ENCODE results near the gene CD200R1.
"Not testable (repeated sequence)": the region's sequence is repeated elsewhere in the genome, so short reads cannot be mapped to it uniquely, and the experiment has no call there.

The CD200R1 gene

DNA sequence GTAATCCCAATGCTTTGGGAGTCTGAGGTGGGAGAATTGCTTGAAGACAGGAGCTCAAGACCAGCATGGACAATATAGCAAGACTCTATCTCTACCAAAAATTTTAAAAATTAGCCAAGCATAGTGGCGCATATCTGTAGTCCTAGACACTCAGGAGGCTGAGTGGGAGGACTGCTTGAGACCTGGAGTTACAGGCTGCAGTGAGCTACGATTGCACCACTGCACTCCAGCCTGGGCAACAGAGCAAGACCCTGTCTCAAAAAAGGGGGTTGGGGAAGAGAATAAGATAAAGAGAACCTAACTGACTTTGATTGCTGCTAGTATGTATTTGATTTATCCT lies 755 bp downstream of the CD200R1 start:
- DNase-seq (ENCODE audit: low read depth in 2 of 2), result no peak

DNA sequence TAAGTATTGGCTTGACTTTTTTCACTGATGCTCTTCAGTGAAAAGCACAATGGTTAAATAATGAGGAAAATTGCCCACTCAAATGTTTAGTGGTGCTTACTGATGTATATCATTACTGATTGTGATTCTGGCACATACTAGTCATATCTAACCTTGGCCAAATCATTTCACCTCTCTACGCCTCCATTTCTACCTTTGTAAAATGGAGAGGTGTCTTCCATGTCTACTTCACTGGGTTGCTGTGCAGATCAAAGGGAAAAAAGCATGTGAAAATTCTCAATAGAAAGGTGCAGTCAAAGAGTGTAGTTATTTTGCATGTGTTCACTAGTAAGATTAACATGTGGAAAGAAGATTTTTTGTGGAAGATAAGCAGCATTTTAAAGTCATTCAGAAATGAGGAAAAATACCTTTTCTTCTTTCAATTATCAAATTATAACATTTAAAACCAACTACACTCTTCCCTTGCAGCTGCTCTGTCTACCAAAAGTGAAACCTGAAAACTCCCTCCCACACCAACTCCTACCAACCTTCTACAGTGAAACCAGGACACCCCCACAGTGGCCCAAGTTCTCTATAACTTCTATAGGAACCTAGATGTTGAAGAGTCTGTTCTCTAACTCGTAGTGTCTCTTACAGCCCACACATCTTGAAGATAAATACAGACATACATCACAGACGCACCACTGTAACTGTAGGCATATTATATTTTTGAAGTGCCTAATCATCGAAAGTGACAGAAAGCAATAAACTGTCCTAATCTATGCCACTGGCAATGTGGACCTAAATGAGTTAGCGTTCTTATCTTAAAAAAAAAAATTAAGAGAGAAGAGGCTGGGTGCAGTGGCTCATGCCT lies 1.4 kb downstream of the CD200R1 start:
- peak; percentile 35 to 55 for DNase-seq (ENCODE audit: low read depth in 2 of 2)

DNA sequence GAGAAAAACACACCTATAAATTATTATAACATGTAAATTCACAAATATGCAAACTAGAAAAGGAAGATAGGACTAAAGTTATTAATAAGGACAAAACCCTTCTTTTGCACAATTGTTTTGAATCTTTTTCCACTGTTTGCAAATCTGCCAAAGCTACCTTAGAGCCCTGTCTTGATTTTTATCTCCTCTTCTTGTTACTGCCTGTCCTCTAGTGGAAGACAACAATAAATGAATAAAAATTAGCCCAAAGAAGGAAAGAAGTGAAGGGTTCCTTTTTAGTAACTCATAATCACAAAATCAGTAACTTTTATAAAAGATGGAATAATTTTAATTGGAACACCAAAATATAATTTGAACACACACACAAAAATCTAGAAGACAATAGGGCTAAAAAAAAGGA lies 2.7 kb downstream of the CD200R1 start:
- DNase-seq (ENCODE audit: low read depth in 2 of 2), result no peak

DNA sequence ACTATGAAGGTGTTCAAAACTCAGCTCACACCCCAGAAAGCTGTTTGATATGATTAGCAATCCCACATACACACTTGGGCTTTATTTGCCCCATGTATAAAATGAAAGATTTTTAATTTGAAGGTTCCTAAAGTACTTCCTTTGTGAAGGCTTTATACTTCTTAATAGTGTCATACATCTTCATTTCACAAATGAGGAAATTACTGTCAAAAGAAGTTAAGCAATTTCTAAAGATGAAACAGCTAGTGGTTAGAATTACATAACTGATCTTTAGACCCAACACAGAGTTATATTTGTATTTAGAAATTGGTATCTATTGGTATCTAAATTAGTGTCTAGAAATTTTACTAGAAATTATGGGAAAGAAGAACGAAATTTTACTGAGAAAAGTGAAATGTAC lies 7.1 kb downstream of the CD200R1 start:
- DNase-seq (ENCODE audit: low read depth in 2 of 2), result no peak

DNA sequence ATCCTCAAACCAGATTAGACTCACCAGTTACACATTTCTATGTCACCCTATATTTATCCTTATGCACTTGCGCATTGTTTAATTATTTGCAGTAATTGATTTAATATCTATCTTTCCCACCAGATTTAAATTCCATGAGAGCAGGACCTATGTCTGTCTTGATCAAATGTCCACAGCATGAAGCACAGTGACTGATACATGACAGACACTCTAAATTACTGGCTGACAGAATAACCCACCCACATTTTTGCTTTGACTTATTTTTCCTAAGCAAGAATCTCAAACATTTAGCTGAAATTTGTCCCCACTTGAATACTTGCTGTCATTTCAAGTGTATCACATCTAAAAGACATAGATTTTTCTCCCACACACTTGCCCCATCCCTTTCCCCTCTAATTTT lies 7.5 kb downstream of the CD200R1 start:
- DNase-seq (ENCODE audit: low read depth in 2 of 2), result no peak

DNA sequence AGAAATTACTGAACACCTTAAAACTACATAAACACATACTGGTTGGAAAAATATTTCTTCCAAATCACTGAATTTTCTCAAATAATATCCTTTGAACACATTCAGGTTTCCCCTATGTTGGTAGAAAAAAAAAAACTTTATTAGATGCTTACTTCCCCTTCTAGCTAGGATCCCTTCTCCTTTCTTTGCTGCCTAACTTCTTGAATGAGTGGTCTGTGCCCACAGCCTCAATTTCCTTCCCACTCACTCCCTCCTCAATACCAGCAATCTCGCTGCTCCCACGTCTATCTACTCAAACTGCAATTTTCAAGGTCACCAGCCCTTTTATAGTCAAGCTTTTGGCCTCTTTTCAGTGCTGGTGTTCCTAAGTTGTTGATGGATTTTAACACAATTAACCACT lies 8.3 kb downstream of the CD200R1 start:
- no peak for DNase-seq (ENCODE audit: low read depth in 2 of 2)

DNA sequence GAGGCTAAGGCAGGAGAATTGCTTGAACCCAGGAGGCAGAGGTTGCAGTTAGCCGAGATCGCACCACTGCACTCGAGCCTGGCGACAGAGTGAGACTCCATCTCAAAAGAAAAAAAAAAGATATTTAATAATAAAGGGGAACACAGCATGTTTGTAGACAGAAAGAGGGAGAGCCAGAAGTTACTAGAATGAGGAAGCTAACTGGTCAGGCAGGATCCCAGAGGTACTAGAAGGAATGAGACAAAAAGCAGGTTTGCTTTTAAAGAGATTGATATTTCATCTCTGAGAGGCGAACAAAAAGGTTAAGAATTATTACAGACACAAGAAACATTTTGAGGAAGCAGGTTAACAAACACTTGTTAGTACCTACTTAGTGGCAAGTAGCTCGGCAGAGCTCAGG lies 9.2 kb downstream of the CD200R1 start:
- no peak for DNase-seq (ENCODE audit: low read depth in 2 of 2)

DNA sequence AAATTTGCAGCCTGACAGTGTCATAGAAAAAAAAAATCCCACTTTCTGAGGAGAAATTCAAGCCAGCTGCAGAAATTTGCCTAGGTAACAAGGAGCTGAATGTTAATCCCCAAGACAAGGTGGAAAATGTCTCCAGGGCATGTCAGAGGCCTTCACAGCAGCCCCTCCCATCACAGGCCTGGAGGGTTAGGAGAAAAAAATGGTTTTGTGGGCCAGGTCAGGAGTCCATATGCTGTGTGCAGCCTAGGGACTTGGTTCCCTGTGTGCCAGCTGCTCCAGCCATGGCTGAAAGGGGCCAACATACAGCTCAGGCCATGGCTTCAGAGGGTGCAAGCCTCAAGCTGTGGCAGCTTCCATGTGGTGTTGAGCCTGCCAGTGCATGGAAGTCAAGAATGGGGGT lies 11.2 kb downstream of the CD200R1 start:
- no peak for DNase-seq (ENCODE audit: low read depth in 2 of 2)

DNA sequence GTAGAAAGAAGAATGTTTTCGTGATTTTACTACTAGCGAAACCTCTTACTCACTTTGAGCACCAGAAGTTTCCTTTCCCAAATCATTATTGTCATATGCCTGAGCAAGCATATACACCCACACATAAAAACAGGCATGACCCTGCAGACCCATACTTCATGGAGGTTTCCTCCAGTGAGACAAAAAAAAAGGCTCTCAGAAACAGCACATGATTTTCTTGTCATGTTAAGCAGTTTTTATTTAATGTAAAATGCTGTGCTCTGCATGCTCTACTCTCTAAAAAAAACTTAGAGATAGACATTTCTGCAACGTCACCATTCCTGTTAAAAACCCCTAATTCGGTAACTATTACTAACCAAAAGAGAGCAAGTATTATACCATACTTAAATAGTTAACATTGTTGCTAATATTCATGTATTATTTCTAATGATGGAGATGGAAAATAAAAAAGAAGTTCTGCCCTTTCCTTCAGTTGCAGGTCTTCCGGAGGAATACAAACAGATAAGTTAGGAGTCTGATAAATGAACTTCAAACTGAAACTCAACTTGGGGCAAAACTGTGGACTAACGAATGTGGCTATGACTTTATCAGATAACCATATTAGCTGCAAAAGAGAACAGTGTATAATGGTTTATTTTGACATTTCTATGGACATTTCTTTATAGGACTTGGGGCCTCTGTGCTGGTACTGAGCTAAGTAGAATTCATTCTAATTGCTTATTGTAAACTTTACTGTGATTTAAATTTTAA lies 15.9 kb downstream of the CD200R1 start:
- no peak for DNase-seq (ENCODE audit: low read depth in 2 of 2)

DNA sequence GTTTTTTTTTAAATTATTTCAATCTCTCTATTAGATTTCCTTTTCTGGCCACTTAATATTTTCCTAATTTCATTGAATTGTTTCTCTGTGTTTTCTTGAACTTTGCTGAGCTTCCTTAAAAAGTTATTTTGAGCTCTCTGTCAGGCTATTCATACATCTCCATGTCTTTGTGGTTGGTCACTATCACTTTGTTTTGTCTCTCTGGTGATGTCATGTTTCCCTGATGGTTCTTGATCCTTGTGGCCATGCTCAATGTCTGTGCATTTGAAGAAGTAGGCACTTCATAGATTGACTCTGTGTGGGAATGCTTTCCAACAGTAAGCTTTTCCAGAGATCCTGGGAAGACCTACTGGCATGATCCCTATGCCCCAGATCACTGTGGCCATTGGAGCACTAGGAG lies 18.6 kb downstream of the CD200R1 start:
- no peak for DNase-seq (ENCODE audit: low read depth in 2 of 2)

DNA sequence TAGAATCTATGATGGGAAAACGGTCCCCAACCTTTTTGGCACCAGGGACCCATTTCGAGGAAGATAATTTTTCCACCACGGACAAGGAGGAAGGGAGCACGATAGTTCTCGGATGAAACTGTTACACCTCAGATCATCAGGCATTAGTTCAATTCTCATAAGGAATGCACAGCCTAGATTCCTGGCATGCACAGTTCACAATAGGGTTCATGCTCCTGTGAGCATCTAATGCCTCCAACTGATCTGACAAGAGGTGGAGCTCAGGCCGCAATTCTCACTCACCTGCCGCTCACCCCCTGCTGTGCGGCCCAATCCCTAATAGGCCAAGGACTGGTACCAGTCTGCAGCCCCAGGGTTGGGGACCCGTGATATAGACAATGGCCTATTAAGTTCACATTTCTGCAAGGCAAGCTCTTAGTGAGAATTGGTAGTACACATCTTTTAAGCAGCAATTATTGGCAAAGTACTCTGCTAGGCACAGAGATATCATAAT lies 26.5 kb downstream of the CD200R1 start:
- DNase-seq (ENCODE audit: low read depth in 2 of 2), result no peak

DNA sequence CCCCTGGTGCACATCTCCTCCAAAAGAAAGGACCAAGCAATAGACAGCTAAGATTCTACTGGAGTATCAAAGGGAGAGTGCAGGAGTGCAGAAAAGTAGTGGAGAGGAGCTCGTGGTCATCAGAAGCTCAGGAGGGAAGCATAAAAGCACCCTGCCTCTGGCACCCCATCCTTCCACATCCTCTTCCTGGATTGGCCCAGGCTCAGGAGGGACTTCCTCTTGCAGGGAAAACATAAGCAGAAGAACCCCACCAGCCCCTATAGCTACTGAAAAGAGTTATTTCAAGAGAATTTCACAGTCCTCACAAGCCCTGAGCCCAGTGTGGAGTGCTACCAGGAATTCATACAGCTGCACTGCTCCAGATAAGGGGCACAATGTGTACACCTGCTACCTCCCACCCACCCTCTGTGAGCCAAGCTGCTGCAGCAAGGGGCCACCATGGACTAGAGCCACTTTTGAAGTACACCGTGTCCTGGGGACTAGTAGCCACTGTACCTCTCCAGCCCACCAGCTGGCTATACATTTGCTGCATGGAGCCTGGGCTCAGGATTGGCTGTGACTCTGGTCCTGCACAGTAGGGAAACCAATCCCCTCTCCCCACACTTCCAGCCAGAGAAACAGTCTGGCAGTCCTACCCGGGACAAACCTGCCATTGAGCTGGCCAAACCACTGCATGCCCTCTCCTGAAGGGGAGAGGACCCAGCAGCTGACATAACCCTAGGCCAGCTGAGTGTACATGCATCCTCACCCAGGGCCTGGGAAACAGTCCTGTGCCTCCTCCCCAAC lies 43.0 kb downstream of the CD200R1 start:
- no peak for DNase-seq (ENCODE audit: low read depth in 2 of 2)

DNA sequence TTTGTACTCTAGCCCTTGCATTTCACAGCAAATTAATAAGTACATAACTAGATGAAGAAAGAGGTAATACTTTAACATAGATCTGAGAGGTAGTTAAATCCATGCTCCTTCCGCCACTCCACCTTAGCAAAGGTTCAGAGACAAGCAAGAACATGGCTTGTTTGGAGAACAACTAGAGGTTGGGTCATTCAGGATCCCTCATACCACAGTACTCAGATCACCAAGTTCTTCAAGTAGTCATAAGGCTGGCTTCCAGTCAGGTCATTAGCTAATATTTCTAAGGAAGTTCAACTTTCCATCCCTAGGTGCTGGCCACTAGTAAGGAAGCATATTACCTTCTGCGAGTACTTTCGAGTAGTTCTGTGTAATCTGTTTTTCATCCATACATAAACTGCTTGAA lies 44.1 kb downstream of the CD200R1 start:
- DNase-seq (ENCODE audit: low read depth in 2 of 2), result no peak

DNA sequence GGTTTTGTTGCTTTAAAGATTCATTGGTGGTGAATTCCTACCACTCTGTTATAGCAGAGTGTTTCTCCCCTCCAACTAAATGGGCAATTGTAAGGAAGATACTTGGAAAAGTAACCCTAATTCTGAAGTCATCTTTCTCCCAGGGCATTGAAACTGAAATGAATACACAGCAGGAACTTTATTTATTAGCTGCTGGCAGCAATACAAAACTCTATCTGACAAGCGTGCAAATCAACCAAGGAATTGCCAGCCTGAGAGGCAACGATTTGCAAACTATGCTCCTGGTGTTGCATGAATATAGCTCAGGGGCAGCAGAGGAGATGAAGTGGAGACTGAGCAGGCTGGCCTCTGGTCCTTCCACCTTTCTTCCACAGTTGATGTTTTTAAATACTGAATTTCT lies 48.9 kb downstream of the CD200R1 start:
- DNase-seq (ENCODE audit: low read depth in 2 of 2), result no peak

DNA sequence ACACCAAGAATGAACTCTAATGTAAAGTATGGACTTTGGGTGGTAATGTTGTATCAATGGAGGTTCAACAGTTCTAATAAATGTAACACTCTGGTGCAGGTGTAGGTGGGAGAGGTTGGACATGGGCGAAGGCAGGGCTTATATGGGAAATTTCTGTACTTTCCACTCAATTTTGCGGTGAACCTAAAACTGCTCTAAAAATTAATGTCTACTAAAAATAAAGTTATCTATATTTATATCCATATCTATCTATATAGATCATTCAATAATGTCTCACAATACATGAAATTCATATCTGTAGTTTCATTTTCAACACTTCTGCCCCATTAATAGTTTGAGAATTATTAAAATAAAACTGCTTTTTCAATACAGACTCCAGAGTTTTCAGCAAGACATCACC lies 49.3 kb downstream of the CD200R1 start:
- DNase-seq (ENCODE audit: low read depth in 2 of 2), result no peak

DNA sequence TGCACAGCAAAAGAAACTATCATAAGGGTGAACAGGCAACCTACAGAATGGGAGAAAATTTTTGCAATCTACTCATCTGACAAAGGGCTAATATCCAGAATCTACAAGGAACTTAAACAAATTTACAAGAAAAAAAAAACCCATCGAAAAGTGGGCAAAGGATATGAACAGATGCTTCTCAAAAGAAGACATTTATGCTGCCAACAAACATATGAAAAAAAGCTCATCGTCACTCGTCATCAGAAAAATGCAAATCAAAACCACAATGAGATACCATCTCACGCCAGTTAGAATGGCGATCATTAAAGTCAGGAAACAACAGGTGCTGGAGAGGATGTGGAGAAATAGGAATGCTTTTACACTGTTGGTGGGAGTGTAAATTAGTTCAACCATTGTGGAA lies 55.4 kb downstream of the CD200R1 start:
- DNase-seq (ENCODE audit: low read depth in 2 of 2), result not testable (repeated sequence)

DNA sequence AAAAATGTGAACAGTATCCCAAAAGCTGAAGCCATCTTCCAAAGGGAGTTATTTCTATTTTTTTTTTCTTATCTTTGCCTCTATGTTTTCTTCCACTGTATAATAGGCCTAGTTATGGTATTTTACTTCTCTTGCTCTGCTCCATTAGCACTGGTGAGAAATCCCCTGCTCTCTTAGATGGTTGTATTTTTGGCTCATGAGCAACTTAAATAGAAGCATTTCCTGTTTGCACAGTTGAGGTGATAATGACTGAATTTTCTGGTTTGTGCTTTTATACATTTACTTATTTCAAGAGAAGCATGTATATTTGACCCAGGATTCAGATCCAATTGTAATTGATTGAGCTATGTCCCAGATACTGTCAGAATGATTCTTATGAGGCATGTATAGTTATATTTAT lies 66.7 kb downstream of the CD200R1 start:
- DNase-seq (ENCODE audit: low read depth in 2 of 2), result no peak

DNA sequence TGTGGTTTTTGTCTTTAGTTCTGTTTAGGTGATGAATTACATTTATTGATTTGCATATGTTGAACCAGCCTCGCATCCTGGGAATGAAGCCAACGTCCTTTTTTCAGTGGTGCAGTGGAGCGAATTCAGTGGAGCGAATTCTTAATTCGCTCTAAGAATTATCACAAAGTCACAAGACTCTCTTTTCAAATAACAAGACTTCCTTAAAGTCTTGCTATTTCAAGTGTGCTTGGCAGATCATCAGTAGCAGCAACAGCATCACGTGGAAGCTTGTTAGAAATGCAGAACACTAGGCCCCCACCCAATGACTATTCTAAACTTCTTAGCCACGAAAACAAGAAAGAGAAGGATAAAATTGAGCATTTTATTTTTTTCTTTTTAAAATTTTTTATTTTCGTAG lies 70.1 kb downstream of the CD200R1 start:
- no peak for DNase-seq (ENCODE audit: low read depth in 2 of 2)

DNA sequence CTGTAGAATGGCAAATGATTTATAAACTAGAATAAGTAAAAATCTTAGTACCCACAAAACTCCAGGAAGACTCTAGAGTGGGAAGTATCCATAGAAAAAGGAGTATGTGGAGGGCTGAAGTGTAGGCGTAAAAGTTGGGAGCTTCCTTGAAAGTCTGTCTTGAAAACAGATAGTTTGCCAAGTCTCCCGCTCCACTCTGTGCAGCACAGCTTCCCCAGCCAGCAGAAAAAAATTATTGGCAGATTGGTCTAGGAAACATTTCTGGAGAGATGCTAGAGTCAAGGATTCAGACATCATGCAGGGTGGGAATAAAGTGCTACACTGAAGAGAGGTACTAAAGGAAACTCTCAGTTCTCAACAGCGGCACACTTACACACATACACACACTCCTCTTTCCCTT lies 74.8 kb downstream of the CD200R1 start:
- no peak for DNase-seq (ENCODE audit: low read depth in 2 of 2)

DNA sequence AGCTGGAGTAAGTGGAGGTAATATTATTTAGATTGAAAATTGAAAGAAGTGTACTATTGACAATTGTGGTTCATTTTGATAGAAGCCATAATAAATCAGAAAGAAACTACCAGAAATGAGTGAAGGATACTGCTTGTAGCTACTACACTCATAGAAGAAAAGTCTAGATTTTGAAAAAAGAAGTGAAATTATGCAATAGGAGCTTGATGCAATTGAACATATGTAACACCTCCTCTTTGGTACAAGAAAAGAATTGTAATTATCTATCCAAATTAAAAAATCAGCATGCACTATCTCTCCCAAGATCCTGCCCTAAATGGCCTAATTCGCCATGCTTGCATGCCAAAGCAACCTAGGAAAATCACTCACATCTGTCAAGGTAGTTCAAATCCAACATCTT lies 77.1 kb downstream of the CD200R1 start:
- DNase-seq (ENCODE audit: low read depth in 2 of 2), result no peak

DNA sequence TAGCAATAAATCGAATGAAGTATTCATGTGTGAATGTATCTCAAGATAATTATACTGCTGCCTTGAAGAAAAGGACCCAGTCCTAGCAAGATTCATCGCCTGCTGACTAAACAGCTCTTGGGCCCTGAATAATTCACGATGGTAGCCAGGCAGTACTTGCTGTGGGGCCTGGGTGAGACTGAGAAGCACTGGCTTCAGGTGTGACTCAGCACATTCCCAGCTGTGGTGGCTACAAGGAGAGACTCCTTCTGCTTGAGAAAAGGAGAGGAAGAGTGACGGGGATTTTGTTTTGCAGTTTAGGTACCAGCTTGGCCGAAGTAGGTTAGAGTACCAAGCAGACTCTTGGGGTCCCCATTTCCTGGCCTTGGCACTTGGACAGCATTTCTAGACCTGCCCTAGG lies 80.6 kb downstream of the CD200R1 start:
- DNase-seq (ENCODE audit: low read depth in 2 of 2), result no peak

DNA sequence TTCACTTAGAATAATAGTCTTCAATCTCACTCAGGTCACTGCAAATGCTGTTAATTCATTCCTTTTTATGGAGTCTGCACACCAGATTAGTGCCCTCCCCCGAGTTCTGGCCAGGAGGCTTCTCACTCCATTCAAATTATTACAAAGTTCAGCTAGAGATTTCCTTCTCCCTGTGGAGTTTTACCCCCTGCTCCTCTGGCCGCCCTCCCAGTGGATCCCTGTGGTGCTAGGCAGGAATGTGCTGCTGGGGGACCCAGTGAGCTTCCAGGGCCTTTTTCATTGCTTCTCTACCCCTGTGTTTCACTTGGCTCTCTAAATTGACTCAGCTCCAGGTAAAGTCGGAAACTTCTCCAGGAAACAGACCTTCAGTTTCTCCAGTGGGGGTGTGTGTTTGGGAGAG lies 85.5 kb downstream of the CD200R1 start:
- DNase-seq (ENCODE audit: low read depth in 2 of 2), result no peak

Data from stimulated activated CD8-positive, alpha-beta memory T cell treated with anti-CD3 and anti-CD28 coated beads, Interleukin-7, amount 100 ng/mL, for 4 hours (primary cell).